ENCODE results near the gene ZNF654.

ZNF654 gene

DNA sequence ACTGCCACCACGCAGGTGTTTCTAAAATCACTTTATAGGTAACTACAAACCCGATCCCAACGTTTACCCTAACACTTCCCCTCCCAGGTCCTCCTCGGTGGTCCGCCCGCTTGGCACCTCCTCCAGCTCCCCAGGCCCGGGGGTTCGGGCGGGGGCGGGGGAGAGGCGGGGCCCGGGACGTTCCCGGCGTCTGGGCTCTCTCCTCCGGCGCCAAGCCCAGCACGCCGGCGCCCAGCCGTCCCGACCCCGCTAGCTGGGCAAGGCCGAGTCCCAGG is 812 bp upstream of the ZNF654 start:
- peak overlapping the region; percentile 91 for H2AFZ ChIP-seq (ENCODE audit: insufficient read depth, low read length, poor library complexity)
- H2BK120ac ChIP-seq (ENCODE audit: insufficient read depth, low read length, poor library complexity) = peak overlapping the region; percentile 91
- H3K9ac ChIP-seq (ENCODE audit: low read length) = peak overlapping the region; percentile 99
- no peaks in the 10 kb centered on the region for H3K4me1 ChIP-seq (ENCODE audit: control insufficient read depth in 1 of 2, insufficient read depth in 2 of 2, low read length in 2 of 2)
- no peaks in the 10 kb centered on the region for H3K9me3 ChIP-seq (ENCODE audit: insufficient read depth, low read depth, low read length)
- peak overlapping the region; percentile 96 for H4K91ac ChIP-seq (ENCODE audit: low read depth, low read length)
- H2BK12ac ChIP-seq (ENCODE audit: low read length) = no peak overlapping the region
- H3K23ac ChIP-seq (ENCODE audit: low read length) = no peak overlapping the region
- H3K4me2 ChIP-seq (ENCODE audit: low read length) = peak overlapping the region; percentile 65
- no peaks in the 10 kb centered on the region for H3K27me3 ChIP-seq (ENCODE audit: insufficient read depth, low read length)
- peak overlapping the region; percentile 72 for H3K4ac ChIP-seq (ENCODE audit: low read depth, low read length)
- DNase-seq = no peak
- peak overlapping the region; percentile 96 for H3K4me3 ChIP-seq (ENCODE audit: low read depth, low read length)
- H4K8ac ChIP-seq (ENCODE audit: low read depth, low read length) = peak overlapping the region; percentile 96
- H3K14ac ChIP-seq (ENCODE audit: low read length) = peak overlapping the region; percentile 97
- H2BK5ac ChIP-seq (ENCODE audit: low read depth, low read length, poor library complexity) = peak overlapping the region; percentile 95
- H3K36me3 ChIP-seq (ENCODE audit: control insufficient read depth in 1 of 2, insufficient read depth in 2 of 2, low read length in 2 of 2) = peaks cover 4 to 6% of the 10 kb centered on the region in 2 experiments
- peaks cover 15% of the 10 kb centered on the region for H3K79me1 ChIP-seq (ENCODE audit: low read length)
- H3K18ac ChIP-seq (ENCODE audit: low read length) = peak overlapping the region; percentile 94
- H2AK5ac ChIP-seq (ENCODE audit: low read length) = no peak overlapping the region
- H4K12ac ChIP-seq (ENCODE audit: low read depth, low read length) = peak overlapping the region; percentile 100
- peak overlapping the region; percentile 97 for H3K27ac ChIP-seq (ENCODE audit: low read depth, low read length)
- H3K79me2 ChIP-seq (ENCODE audit: control insufficient read depth, insufficient read depth, low read length, poor library complexity) = peaks cover 16% of the 10 kb centered on the region
- no CpG with 5 or more reads among the region's 24 CpGs for WGBS (ENCODE audit: extremely low coverage, insufficient coverage, insufficient read length)

DNA sequence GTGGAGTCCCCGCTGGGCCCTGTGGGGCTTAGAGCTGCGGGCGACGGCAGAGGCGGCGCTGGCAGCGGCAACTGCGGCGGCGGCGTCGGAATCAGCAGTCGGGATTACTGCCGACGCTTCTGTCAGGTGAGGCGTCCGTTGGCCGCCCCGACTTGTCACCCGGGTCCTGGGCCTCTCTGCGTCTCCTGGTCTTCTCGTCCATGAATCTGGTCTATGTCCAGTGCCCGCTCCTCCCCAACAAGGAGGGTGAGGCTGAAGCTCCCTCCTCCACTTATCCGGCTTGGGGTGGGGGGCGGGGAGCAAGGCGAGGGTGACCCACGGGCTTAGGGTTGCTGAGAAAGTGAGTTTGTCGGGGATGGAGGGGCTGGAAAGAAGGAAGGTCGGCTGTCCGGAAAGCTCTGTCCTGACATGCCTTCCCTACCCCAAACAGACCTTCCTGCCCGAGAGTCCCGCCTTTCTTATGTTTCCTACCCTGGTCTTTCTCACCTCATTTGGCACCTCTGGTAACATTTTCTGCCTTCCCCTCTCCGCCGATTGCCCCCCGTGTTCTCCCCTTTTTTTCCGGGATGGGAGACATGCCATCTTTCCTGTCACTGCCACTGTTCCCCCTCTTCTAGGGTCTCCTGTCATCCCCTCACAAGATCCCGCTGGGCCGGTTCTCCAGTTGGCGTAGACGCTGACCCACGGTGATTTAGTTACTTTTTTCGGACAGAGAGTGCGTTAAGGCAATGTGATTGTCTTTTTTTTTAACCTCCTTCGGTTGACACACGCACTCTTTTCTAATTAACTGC is 520 bp downstream of the ZNF654 start:
- whole genome bisulfite sequencing (ENCODE audit: extremely low coverage, insufficient coverage, insufficient read length) = no CpG with 5 or more reads among the region's 45 CpGs

DNA sequence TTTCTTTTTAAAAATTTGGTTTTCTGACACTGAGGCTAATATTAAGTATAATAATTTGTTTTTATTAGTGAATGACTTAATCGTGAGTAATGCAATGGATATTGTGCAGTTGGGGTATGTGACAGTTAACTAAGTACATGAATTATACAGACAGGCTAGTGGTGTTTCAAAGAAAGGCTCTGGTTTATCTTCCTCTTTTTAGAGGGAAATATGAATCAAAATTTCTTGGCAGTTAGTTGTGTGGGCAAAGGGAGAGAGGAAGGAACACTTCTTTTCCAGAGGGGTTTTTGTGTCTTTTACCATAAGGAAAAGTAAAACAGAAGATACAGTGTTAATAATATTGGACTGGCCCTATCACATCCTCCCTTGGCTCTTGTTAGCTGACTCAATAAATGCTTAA is 2.7 kb downstream of the ZNF654 start:
- no peak overlapping the region for H3K18ac ChIP-seq (ENCODE audit: low read length)
- no peak overlapping the region for H2BK120ac ChIP-seq (ENCODE audit: insufficient read depth, low read length, poor library complexity)
- no peak overlapping the region for H2BK5ac ChIP-seq (ENCODE audit: low read depth, low read length, poor library complexity)
- no peak overlapping the region for H3K4me3 ChIP-seq (ENCODE audit: low read depth, low read length)
- peaks cover 16% of the 10 kb centered on the region for H3K79me2 ChIP-seq (ENCODE audit: control insufficient read depth, insufficient read depth, low read length, poor library complexity)
- no peak overlapping the region for H2AK5ac ChIP-seq (ENCODE audit: low read length)
- no peak overlapping the region for H3K27ac ChIP-seq (ENCODE audit: low read depth, low read length)
- no peak overlapping the region for H3K4me2 ChIP-seq (ENCODE audit: low read length)
- no peak overlapping the region for H4K91ac ChIP-seq (ENCODE audit: low read depth, low read length)
- no peak overlapping the region for H3K4ac ChIP-seq (ENCODE audit: low read depth, low read length)
- no peak overlapping the region for H4K8ac ChIP-seq (ENCODE audit: low read depth, low read length)
- H2AFZ ChIP-seq (ENCODE audit: insufficient read depth, low read length, poor library complexity) = no peak overlapping the region
- DNase-seq = no peak
- no peaks in the 10 kb centered on the region for H3K36me3 ChIP-seq (ENCODE audit: control insufficient read depth in 1 of 2, insufficient read depth in 2 of 2, low read length in 2 of 2)
- H3K27me3 ChIP-seq (ENCODE audit: insufficient read depth, low read length) = no peaks in the 10 kb centered on the region
- no peaks in the 10 kb centered on the region for H3K4me1 ChIP-seq (ENCODE audit: control insufficient read depth in 1 of 2, insufficient read depth in 2 of 2, low read length in 2 of 2)
- no peaks in the 10 kb centered on the region for H3K9me3 ChIP-seq (ENCODE audit: insufficient read depth, low read depth, low read length)
- H3K23ac ChIP-seq (ENCODE audit: low read length) = no peak overlapping the region
- H3K14ac ChIP-seq (ENCODE audit: low read length) = no peak overlapping the region
- peaks cover 15% of the 10 kb centered on the region for H3K79me1 ChIP-seq (ENCODE audit: low read length)
- H4K12ac ChIP-seq (ENCODE audit: low read depth, low read length) = no peak overlapping the region
- 100% methylated on average over 1 of the region's 1 CpG for WGBS (ENCODE audit: extremely low coverage, insufficient coverage, insufficient read length)
- H3K9ac ChIP-seq (ENCODE audit: low read length) = no peak overlapping the region
- H2BK12ac ChIP-seq (ENCODE audit: low read length) = no peak overlapping the region

More for the DNA sequence above, 520 bp downstream of the ZNF654 start:
- no peaks in the 10 kb centered on the region for H3K27me3 ChIP-seq (ENCODE audit: insufficient read depth, low read length)
- H3K23ac ChIP-seq (ENCODE audit: low read length) = no peak overlapping the region
- peaks cover 16% of the 10 kb centered on the region for H3K79me2 ChIP-seq (ENCODE audit: control insufficient read depth, insufficient read depth, low read length, poor library complexity)
- H4K8ac ChIP-seq (ENCODE audit: low read depth, low read length) = peak overlapping the region; percentile 86
- peak overlapping the region; percentile 67 for H4K91ac ChIP-seq (ENCODE audit: low read depth, low read length)
- H3K4ac ChIP-seq (ENCODE audit: low read depth, low read length) = peak overlapping the region; percentile 71
- peak overlapping the region; percentile 98 for H3K4me3 ChIP-seq (ENCODE audit: low read depth, low read length)
- H3K36me3 ChIP-seq (ENCODE audit: control insufficient read depth in 1 of 2, insufficient read depth in 2 of 2, low read length in 2 of 2) = peaks cover 4 to 6% of the 10 kb centered on the region in 2 experiments
- peak overlapping the region; percentile 93 for H3K14ac ChIP-seq (ENCODE audit: low read length)
- H3K9ac ChIP-seq (ENCODE audit: low read length) = peak overlapping the region; percentile 96
- H3K79me1 ChIP-seq (ENCODE audit: low read length) = peaks cover 15% of the 10 kb centered on the region
- peak overlapping the region; percentile 75 for H3K27ac ChIP-seq (ENCODE audit: low read depth, low read length)
- peak overlapping the region; percentile 96 for H4K12ac ChIP-seq (ENCODE audit: low read depth, low read length)
- peak overlapping the region; percentile 96 for H2AFZ ChIP-seq (ENCODE audit: insufficient read depth, low read length, poor library complexity)
- no peaks in the 10 kb centered on the region for H3K4me1 ChIP-seq (ENCODE audit: control insufficient read depth in 1 of 2, insufficient read depth in 2 of 2, low read length in 2 of 2)
- H2BK5ac ChIP-seq (ENCODE audit: low read depth, low read length, poor library complexity) = peak overlapping the region; percentile 85
- H2BK120ac ChIP-seq (ENCODE audit: insufficient read depth, low read length, poor library complexity) = peak overlapping the region; percentile 85
- H2BK12ac ChIP-seq (ENCODE audit: low read length) = peak overlapping the region; percentile 78
- peak overlapping the region; percentile 48 for H2AK5ac ChIP-seq (ENCODE audit: low read length)
- peak in 1 of 2 donors; percentile 30 for DNase-seq
- H3K18ac ChIP-seq (ENCODE audit: low read length) = peak overlapping the region; percentile 89
- H3K4me2 ChIP-seq (ENCODE audit: low read length) = peak overlapping the region; percentile 66
- H3K9me3 ChIP-seq (ENCODE audit: insufficient read depth, low read depth, low read length) = no peaks in the 10 kb centered on the region

DNA sequence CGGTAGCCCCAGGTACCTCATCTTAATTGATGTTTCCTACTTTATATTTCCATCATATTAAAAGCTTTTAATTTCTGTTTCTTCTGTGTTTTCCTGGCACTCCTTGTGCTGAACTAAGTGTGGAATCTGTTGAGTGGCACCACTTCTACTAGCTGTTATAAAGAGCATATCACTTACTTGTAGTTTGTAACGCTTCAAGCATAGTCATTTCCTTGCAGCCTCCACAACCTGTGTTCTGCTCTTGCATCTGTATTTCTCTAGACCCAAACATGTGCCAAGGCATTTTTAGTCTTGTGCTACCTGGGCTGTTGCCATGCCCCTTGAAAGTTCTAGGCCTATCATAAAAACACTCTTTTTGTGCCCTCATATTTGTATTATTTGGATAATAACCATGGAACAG is 16.0 kb downstream of the ZNF654 start:
- Histone ChIP-seq H4K8ac (ENCODE audit: low read depth, low read length) (no peak overlapping the region), H3K18ac (ENCODE audit: low read length) (no peak overlapping the region), H3K4me3 (ENCODE audit: low read depth, low read length) (no peak overlapping the region), H3K4me1 (ENCODE audit: control insufficient read depth in 1 of 2, insufficient read depth in 2 of 2, low read length in 2 of 2) (no peaks in the 10 kb centered on the region), H3K27ac (ENCODE audit: low read depth, low read length) (no peak overlapping the region), H4K91ac (ENCODE audit: low read depth, low read length) (no peak overlapping the region), H3K9ac (ENCODE audit: low read length) (no peak overlapping the region), H2AK5ac (ENCODE audit: low read length) (no peak overlapping the region), H3K23ac (ENCODE audit: low read length) (no peak overlapping the region), H3K4me2 (ENCODE audit: low read length) (no peak overlapping the region), H2BK120ac (ENCODE audit: insufficient read depth, low read length, poor library complexity) (no peak overlapping the region), H3K36me3 (ENCODE audit: control insufficient read depth in 1 of 2, insufficient read depth in 2 of 2, low read length in 2 of 2) (no peaks in the 10 kb centered on the region), H3K79me2 (ENCODE audit: control insufficient read depth, insufficient read depth, low read length, poor library complexity) (no peaks in the 10 kb centered on the region), H3K4ac (ENCODE audit: low read depth, low read length) (no peak overlapping the region), H3K9me3 (ENCODE audit: insufficient read depth, low read depth, low read length) (no peaks in the 10 kb centered on the region), H2BK5ac (ENCODE audit: low read depth, low read length, poor library complexity) (no peak overlapping the region), H2BK12ac (ENCODE audit: low read length) (no peak overlapping the region), H3K14ac (ENCODE audit: low read length) (no peak overlapping the region), H3K79me1 (ENCODE audit: low read length) (no peaks in the 10 kb centered on the region), H2AFZ (ENCODE audit: insufficient read depth, low read length, poor library complexity) (no peak overlapping the region), H3K27me3 (ENCODE audit: insufficient read depth, low read length) (no peaks in the 10 kb centered on the region), H4K12ac (ENCODE audit: low read depth, low read length) (no peak overlapping the region)
- no CpG with 5 or more reads among the region's 2 CpGs for WGBS (ENCODE audit: extremely low coverage, insufficient coverage, insufficient read length)
- DNase-seq = no peak
